GM18526 (cell line): ENCODE measurements around the gene CARD11.

Experiments
- POLR2A ChIP-seq: IDR thresholded peaks from 3 replicates; pipeline ENCODE4 v1.6.1; 2011; ENCODE audit not compliant: insufficient read length; ENCODE audit errors: extremely low read depth

The CARD11 gene

GRCh38 chr7:2913760-2914387, 129.8 kb downstream of the CARD11 start:
- no peak for TF ChIP-seq POLR2A

GRCh38 chr7:2912684-2913439, 130.8 kb downstream of the CARD11 start:
- TF ChIP-seq POLR2A, result no peak

- no peak for TF ChIP-seq POLR2A
These were observed 132.2 kb downstream of the CARD11 start for GRCh38 chr7:2911466-2911865.

- TF ChIP-seq POLR2A, result no peak
These were observed 134.1 kb downstream of the CARD11 start for GRCh38 chr7:2909471-2910039.

GRCh38 chr7:2909043-2909442, 134.6 kb downstream of the CARD11 start:
- no peak for TF ChIP-seq POLR2A

GRCh38 chr7:2908103-2908683, 135.5 kb downstream of the CARD11 start:
- no peak for TF ChIP-seq POLR2A

GRCh38 chr7:2906197-2906931, 137.3 kb downstream of the CARD11 start:
- TF ChIP-seq POLR2A, result no peak

GRCh38 chr7:2905500-2905899, 138.2 kb downstream of the CARD11 start:
- TF ChIP-seq POLR2A, result no peak

- TF ChIP-seq POLR2A, result no peak
These were observed 138.6 kb downstream of the CARD11 start for GRCh38 chr7:2905027-2905426.

GRCh38 chr7:2904202-2904601, 139.5 kb downstream of the CARD11 start:
- TF ChIP-seq POLR2A, result no peak

GRCh38 chr7:2903682-2904162, 139.9 kb downstream of the CARD11 start:
- no peak for TF ChIP-seq POLR2A

- TF ChIP-seq POLR2A, result no peak
These were observed 146.6 kb downstream of the CARD11 start for GRCh38 chr7:2897023-2897422.

- no peak for TF ChIP-seq POLR2A
These were observed 147.5 kb downstream of the CARD11 start for GRCh38 chr7:2896131-2896530.

GRCh38 chr7:2894118-2894940, 149.3 kb downstream of the CARD11 start:
- no peak for TF ChIP-seq POLR2A
